BLaER1 (cell line): Measurements from ENCODE around the gene DCUN1D5.

Source experiments
- H3K27ac ChIP-seq: shearing (Covaris generic); formaldehyde crosslinking; 2 replicates; pipeline ENCODE4 v1.8.1; 2022
- H3K27me3 ChIP-seq: shearing (Covaris generic); formaldehyde crosslinking; 2 replicates; pipeline ENCODE4 v1.8.1; 2022
- H3K36me3 ChIP-seq: shearing (Covaris generic); formaldehyde crosslinking; 2 replicates; pipeline ENCODE4 v1.8.1; 2022
- H3K4me1 ChIP-seq: shearing (Covaris generic); formaldehyde crosslinking; 2 replicates; pipeline ENCODE4 v1.8.1; 2022
- H3K4me2 ChIP-seq: shearing (Covaris generic); formaldehyde crosslinking; 2 replicates; pipeline ENCODE4 v1.8.1; 2022
- H3K4me3 ChIP-seq: shearing (Covaris generic); formaldehyde crosslinking; 2 replicates; pipeline ENCODE4 v1.8.1; 2022
- H3K9ac ChIP-seq: shearing (Covaris generic); formaldehyde crosslinking; 2 replicates; pipeline ENCODE4 v1.8.1; 2022
- H3K9me3 ChIP-seq: shearing (Covaris generic); formaldehyde crosslinking; 2 replicates; pipeline ENCODE4 v1.8.1; 2022
- H4K20me1 ChIP-seq: shearing (Covaris generic); formaldehyde crosslinking; 2 replicates; pipeline ENCODE4 v1.8.1; 2022
- Cebpa-rat ChIP-seq: shearing (Covaris generic); IDR thresholded peaks from 2 replicates; pipeline ENCODE4 v1.8.1; 2022

DCUN1D5 gene

DNA sequence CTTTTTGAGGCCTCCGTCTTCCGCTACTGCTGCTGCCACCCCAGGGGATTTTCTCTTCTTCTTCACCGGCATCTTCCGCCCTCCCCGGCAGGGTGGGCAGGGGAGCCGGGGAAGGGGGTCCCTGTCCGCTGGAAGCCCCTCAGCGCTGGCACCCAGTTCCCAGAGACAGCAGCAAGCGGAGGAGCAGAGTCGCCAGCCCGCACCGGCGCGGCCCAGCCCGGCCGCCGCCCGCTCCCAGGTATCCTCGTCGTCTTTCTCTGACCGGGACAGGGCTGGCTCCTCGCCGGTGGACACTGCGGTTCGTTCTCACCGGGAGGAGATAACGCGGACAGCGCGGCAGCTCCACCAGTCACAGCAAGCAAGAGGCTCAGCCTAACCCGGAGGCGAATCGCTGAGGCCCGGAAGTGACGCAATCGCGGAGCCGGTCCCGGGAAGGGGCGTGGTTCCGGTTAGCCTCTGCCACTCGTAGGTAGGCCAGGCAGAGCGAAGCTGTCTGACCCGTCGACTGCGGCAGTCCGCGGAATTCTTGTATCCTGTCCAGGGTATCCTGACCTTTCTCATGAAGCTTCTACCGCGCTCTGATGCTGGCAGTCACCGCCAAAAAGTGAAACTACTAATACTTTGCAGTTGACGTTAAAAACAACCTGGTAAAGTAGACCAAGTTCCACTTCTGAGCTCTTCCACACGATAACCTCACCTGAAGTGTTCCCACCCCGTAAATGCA is at the start of gene DCUN1D5:
Gene DCUN1D5, minus strand, starts transcription at position 360 of the 724 bp plus-strand sequence. Its CDS starts 288 bp downstream, at position 72.
- Histone ChIP-seq H3K9ac (peak within 1 kb of the TSS; percentile 91), H4K20me1 (peaks cover 39% of the 10 kb centered on the region), H3K36me3 (peaks cover 9% of the 10 kb centered on the region), H3K9me3 (no peaks in the 10 kb centered on the region), H3K27me3 (no peaks in the 10 kb centered on the region), H3K4me3 (peak within 1 kb of the TSS; percentile 91), H3K4me1 (peaks cover 25% of the 10 kb centered on the region), H3K27ac (peak within 1 kb of the TSS; percentile 90), H3K4me2 (peak within 1 kb of the TSS; percentile 82)
- peak; percentile 89 for TF ChIP-seq Cebpa-rat

DNA sequence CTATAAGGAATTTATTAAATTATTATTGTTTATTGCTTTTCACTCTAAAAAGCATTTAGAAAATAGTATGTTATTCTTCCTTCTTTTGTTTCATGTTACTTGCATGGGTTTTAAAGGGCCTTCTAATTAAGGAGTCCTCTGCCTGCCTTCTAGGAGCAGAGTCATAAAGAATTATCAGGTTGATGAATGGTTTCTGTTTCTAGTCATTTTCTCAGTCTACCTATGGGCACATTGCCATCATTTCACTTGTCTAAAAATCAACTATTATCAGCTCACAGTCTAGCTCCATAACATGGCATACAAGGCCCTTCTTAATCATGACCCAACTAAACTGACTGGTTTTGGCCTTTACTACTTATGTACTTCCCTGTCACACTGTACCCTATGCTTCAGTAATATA is 33.5 kb upstream of the DCUN1D5 start:
- Histone ChIP-seq H3K9me3 (no peaks in the 10 kb centered on the region), H3K27ac (no peak overlapping the region)

DNA sequence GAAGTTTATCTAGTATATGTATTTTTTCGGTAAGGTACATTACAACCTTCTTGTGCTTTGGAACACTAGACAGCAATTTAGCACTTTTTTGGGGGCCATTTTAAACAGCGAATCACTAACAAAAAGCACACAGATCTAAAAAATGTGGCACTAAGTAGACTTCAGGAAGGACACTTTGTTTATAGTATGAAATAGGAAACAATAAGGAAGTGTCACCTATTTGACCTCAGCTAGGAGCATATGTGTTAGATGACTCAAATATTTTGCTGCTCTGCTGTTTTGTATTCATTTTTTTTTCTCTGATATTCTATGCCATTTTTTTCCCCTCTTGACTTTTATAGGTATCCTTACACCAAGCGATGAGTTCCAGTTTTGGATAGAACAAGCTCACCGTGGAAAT is 22.9 kb upstream of the DCUN1D5 start:
- Histone ChIP-seq H3K27ac (no peak overlapping the region), H4K20me1 (no peaks in the 10 kb centered on the region), H3K36me3 (no peaks in the 10 kb centered on the region), H3K27me3 (no peaks in the 10 kb centered on the region), H3K4me1 (peaks cover 6% of the 10 kb centered on the region), H3K9ac (no peak overlapping the region), H3K9me3 (no peaks in the 10 kb centered on the region), H3K4me2 (no peak overlapping the region), H3K4me3 (no peak overlapping the region)
- TF ChIP-seq Cebpa-rat, result no peak

More for the DNA sequence above, 33.5 kb upstream of the DCUN1D5 start:
- Histone ChIP-seq H3K27me3 (no peaks in the 10 kb centered on the region), H3K4me1 (no peaks in the 10 kb centered on the region), H3K4me2 (no peak overlapping the region), H3K9ac (no peak overlapping the region), H3K4me3 (no peak overlapping the region), H4K20me1 (no peaks in the 10 kb centered on the region), H3K36me3 (no peaks in the 10 kb centered on the region)
- no peak for TF ChIP-seq Cebpa-rat

- H3K27me3 ChIP-seq, result no peaks in the 10 kb centered on the region
- H3K4me3 ChIP-seq, result no peak overlapping the region
- no peaks in the 10 kb centered on the region for H3K36me3 ChIP-seq
- no peak overlapping the region for H3K9ac ChIP-seq
- no peak for TF ChIP-seq Cebpa-rat
- no peaks in the 10 kb centered on the region for H3K9me3 ChIP-seq
- peaks cover 16% of the 10 kb centered on the region for H3K4me1 ChIP-seq
- H4K20me1 ChIP-seq, result no peaks in the 10 kb centered on the region
- no peak overlapping the region for H3K27ac ChIP-seq
- no peak overlapping the region for H3K4me2 ChIP-seq
These were observed 20.4 kb upstream of the DCUN1D5 start for GRCh38 chr11:103112364-103112763.

GRCh38 chr11:103111400-103111799 is 19.4 kb upstream of the DCUN1D5 start:
- H3K27me3 ChIP-seq, result no peaks in the 10 kb centered on the region
- no peaks in the 10 kb centered on the region for H3K36me3 ChIP-seq
- no peaks in the 10 kb centered on the region for H4K20me1 ChIP-seq
- no peak overlapping the region for H3K4me3 ChIP-seq
- peaks cover 16% of the 10 kb centered on the region for H3K4me1 ChIP-seq
- H3K9me3 ChIP-seq, result no peaks in the 10 kb centered on the region
- H3K9ac ChIP-seq, result no peak overlapping the region
- no peak overlapping the region for H3K4me2 ChIP-seq
- H3K27ac ChIP-seq, result no peak overlapping the region
- no peak for TF ChIP-seq Cebpa-rat

GRCh38 chr11:103110391-103110790 is 18.4 kb upstream of the DCUN1D5 start:
- Histone ChIP-seq H3K9ac (no peak overlapping the region), H3K4me3 (peak overlapping the region; percentile 68), H4K20me1 (no peaks in the 10 kb centered on the region), H3K27me3 (no peaks in the 10 kb centered on the region), H3K36me3 (no peaks in the 10 kb centered on the region), H3K27ac (no peak overlapping the region), H3K9me3 (no peaks in the 10 kb centered on the region), H3K4me2 (peak overlapping the region; percentile 86), H3K4me1 (peaks cover 16% of the 10 kb centered on the region)
- no peak for TF ChIP-seq Cebpa-rat

DNA sequence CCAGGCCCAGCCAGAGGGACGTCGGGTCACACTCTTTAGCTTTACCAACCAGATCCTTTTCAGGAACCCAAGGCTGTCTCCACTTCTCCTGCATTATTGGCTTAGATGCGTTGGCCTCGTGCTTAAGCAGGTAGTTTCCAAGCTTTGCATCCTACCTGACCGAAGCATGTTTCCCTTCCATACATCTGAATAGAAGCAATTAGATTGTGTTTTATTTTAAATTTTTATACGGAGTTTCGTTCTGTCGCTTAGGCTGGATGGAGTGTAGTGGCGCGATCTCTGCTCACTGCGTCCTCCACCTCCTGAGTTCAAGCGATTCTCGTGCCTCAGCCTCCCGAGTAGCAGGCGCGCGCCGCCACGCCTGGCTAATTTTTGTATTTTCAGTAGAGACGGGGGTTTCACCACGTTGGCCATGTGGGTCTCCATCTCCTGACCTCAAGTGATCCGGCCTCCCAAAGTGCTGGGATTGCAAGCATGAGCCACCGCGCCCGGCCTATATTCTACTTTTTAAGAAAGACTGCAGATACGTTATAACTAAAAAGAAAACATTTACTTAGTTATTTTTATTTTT is 17.9 kb upstream of the DCUN1D5 start:
- no peak for TF ChIP-seq Cebpa-rat
- Histone ChIP-seq H3K4me3 (peak overlapping the region; percentile 68), H3K4me1 (peaks cover 16% of the 10 kb centered on the region)

DNA sequence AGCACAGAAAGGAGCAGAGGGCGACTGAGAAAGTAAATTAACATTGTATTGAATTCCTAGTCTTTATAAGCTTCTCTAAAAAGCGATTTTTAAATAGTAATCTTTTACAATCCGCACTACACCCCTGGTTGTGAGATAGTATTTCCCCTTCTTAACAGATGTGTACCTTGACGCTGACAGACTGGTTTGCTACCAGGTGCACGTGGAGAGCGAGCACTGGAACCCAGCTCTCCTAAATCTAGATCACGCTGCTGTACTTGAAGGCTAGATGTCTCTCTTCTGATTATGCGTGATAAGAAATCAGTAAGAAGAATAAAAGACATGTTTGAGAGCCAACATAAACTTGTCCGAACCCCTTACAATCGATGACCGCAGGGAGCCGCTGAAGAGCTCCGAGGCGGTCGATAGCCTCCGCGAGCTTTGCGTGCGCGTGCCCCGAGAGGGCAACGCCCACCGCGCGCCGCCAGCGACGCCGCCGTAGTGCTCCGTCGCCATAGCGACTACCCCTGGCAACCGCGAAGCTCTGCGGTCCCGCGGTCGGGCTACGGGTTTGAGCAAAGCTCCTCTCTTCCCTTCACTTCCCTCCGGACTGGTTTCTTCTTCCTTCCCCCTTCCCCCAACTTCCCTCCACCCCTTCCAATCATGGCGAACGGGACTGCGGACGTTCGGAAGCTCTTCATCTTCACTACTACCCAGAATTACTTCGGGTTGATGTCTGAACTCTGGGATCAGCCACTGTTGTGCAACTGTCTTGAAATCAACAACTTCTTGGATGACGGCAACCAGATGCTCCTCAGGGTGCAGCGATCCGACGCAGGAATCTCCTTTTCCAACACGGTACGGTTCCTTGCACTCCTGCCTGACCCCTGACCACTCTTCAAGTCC is 17.2 kb upstream of the DCUN1D5 start, which contains the start of gene DYNC2H1:
Gene DYNC2H1, plus strand, starts transcription at position 494 of the 885 bp plus-strand sequence. Its CDS starts 149 bp downstream, at position 643.
- no peaks in the 10 kb centered on the region for H3K9me3 ChIP-seq

More for the DNA sequence above, 17.9 kb upstream of the DCUN1D5 start:
- peak overlapping the region; percentile 68 for H3K9ac ChIP-seq
- no peaks in the 10 kb centered on the region for H4K20me1 ChIP-seq
- no peaks in the 10 kb centered on the region for H3K27me3 ChIP-seq
- peak overlapping the region; percentile 86 for H3K4me2 ChIP-seq
- no peaks in the 10 kb centered on the region for H3K36me3 ChIP-seq
- H3K9me3 ChIP-seq, result no peaks in the 10 kb centered on the region
- 0 out of 2 replicates have a peak overlapping the region, but pooled peaks have one; percentile 1 for H3K27ac ChIP-seq

DNA sequence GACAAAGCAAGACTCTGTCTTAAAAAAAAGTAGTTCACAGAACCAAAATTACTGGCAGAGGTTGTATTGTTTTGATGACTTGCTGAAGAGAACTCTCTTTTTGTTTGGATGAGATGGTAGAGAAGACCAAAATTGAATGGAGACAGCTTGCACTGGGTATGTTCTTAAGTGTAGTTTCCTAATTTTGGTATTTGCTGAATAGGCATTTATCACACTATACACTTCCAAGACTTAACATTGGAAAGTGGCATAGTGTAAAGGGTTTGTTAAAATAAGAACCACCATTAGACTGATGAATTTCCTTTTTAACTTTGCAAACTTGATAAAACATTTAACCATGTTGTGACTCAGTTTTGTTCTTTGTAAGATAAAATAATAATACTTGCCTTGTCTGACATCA is 5.3 kb upstream of the DCUN1D5 start:
- Histone ChIP-seq H3K4me3 (no peak overlapping the region), H3K4me1 (peaks cover 6% of the 10 kb centered on the region; the same call in 1 of the 2 replicates), H3K9me3 (no peaks in the 10 kb centered on the region), H3K27me3 (no peaks in the 10 kb centered on the region), H3K27ac (no peak overlapping the region), H3K36me3 (no peaks in the 10 kb centered on the region), H4K20me1 (no peaks in the 10 kb centered on the region), H3K4me2 (no peak overlapping the region), H3K9ac (no peak overlapping the region)
- TF ChIP-seq Cebpa-rat, result no peak

More for the DNA sequence above, 17.2 kb upstream of the DCUN1D5 start, which contains the start of gene DYNC2H1:
- peak within 1 kb of the TSS; percentile 68 for H3K4me3 ChIP-seq
- H3K9ac ChIP-seq, result peak within 1 kb of the TSS; percentile 68
- peaks cover 16% of the 10 kb centered on the region for H3K4me1 ChIP-seq
- peak within 1 kb of the TSS; percentile 49; the same call in 1 of the 2 replicates for H3K27ac ChIP-seq
- H3K36me3 ChIP-seq, result no peaks in the 10 kb centered on the region
- no peaks in the 10 kb centered on the region for H4K20me1 ChIP-seq
- peak within 1 kb of the TSS; percentile 86 for H3K4me2 ChIP-seq
- no peaks in the 10 kb centered on the region for H3K27me3 ChIP-seq
- TF ChIP-seq Cebpa-rat, result peak; percentile 87
